ENCODE results near the gene PLEKHO2.

Gene PLEKHO2

GRCh38 chr15:64904189-64904588, 62.5 kb downstream of the PLEKHO2 start:
- no peak for TF ChIP-seq CTCF (IDR thresholded peaks at IDR 0.05)
- no peak for TF ChIP-seq ZFX (IDR thresholded peaks at IDR 0.05; ENCODE audit: borderline replicate concordance)
- H3K27ac ChIP-seq, result no peak overlapping the region

GRCh38 chr15:64905119-64905831, 63.6 kb downstream of the PLEKHO2 start:
- no peak overlapping the region for H3K27ac ChIP-seq
- TF ChIP-seq ZFX (IDR thresholded peaks at IDR 0.05; ENCODE audit: borderline replicate concordance) (no peak), CTCF (IDR thresholded peaks at IDR 0.05) (no peak)

GRCh38 chr15:64905941-64906340, 64.2 kb downstream of the PLEKHO2 start:
- H3K27ac ChIP-seq, result no peak overlapping the region
- TF ChIP-seq ZFX (IDR thresholded peaks at IDR 0.05; ENCODE audit: borderline replicate concordance), result no peak
- no peak for TF ChIP-seq CTCF (IDR thresholded peaks at IDR 0.05)

GRCh38 chr15:64906402-64906801, 64.7 kb downstream of the PLEKHO2 start:
- no peak for TF ChIP-seq ZFX (IDR thresholded peaks at IDR 0.05; ENCODE audit: borderline replicate concordance)
- TF ChIP-seq CTCF (IDR thresholded peaks at IDR 0.05), result no peak

GRCh38 chr15:64907991-64908390, 66.3 kb downstream of the PLEKHO2 start:
- no peak for TF ChIP-seq CTCF (IDR thresholded peaks at IDR 0.05)
- no peak overlapping the region for H3K27ac ChIP-seq

More at GRCh38 chr15:64906402-64906801, 64.7 kb downstream of the PLEKHO2 start:
- H3K27ac ChIP-seq, result no peak overlapping the region

GRCh38 chr15:64909546-64909945, 67.8 kb downstream of the PLEKHO2 start:
- H3K27ac ChIP-seq, result no peak overlapping the region
- no peak for TF ChIP-seq CTCF (IDR thresholded peaks at IDR 0.05)
- no peak for TF ChIP-seq ZFX (IDR thresholded peaks at IDR 0.05; ENCODE audit: borderline replicate concordance)

GRCh38 chr15:64911311-64912186, 69.8 kb downstream of the PLEKHO2 start, which contains the start of gene ANKDD1A:
ANKDD1A (plus strand) TSS chr15:64911902; CDS start chr15:64911931, 29 bp downstream.
- TF ChIP-seq ZFX (IDR thresholded peaks at IDR 0.05; ENCODE audit: borderline replicate concordance) (no peak), CTCF (IDR thresholded peaks at IDR 0.05) (no peak)
- no peak within 1 kb of the TSS for H3K27ac ChIP-seq
